SU-DHL-6 (cell line): ENCODE measurements around the gene PLK1.
"Not testable (repeated sequence)": the region's sequence is repeated elsewhere in the genome, so short reads cannot be mapped to it uniquely, and the experiment has no call there.

ENCODE experiments used
- H2AFZ ChIP-seq: fragments of 200-600 bp; sonication (generic); 2 replicates; pipeline ENCODE4 v1.6.1; 2014; ENCODE audit warnings: low read depth, mild to moderate bottlenecking, moderate library complexity, mixed read lengths, antibody characterized with exemption, low read length; ENCODE audit not compliant: severe bottlenecking
- H3F3A ChIP-seq: fragments of 200-600 bp; shearing (Covaris generic); 2 replicates; pipeline ENCODE4 v1.6.0; 2016; ENCODE audit warnings: antibody characterized with exemption, mild to moderate bottlenecking; ENCODE audit not compliant: insufficient read depth
- H3K27ac ChIP-seq: fragments of 200-600 bp; sonication (generic); 2 replicates; pipeline ENCODE4 v1.5.1; 2016; ENCODE audit warnings: low read depth, mild to moderate bottlenecking, low read length, moderate library complexity, mixed read lengths
- H3K27me3 ChIP-seq: fragments of 200-600 bp; sonication (generic), shearing (Covaris generic); 2 replicates; pipeline ENCODE4 v1.6.0; 2014; ENCODE audit warnings: mild to moderate bottlenecking, low read length
- H3K36me3 ChIP-seq: fragments of 200-600 bp; sonication (generic); 2 replicates; pipeline ENCODE4 v1.6.1; 2014; ENCODE audit warnings: mild to moderate bottlenecking, low read length, mixed read lengths
- H3K4me2 ChIP-seq: fragments of 300-600, 200-600 bp; shearing (Covaris generic), sonication (generic); 2 replicates; pipeline ENCODE4 v1.6.0; 2014; ENCODE audit warnings: low read length, low read depth, mild to moderate bottlenecking; ENCODE audit not compliant: poor library complexity, severe bottlenecking
- H3K4me3 ChIP-seq: fragments of 200-600 bp; sonication (generic); 2 replicates; pipeline ENCODE4 v1.5.1; 2014; ENCODE audit warnings: antibody characterized with exemption, low read length, mild to moderate bottlenecking, mixed read lengths; ENCODE audit not compliant: insufficient read depth, poor library complexity, severe bottlenecking
- H3K79me2 ChIP-seq: fragments of 200-600 bp; sonication (generic); 2 replicates; pipeline ENCODE4 v1.6.1; 2014; ENCODE audit warnings: mild to moderate bottlenecking, low read length, moderate library complexity; ENCODE audit not compliant: insufficient read depth
- H3K9ac ChIP-seq: fragments of 200-600 bp; sonication (generic); 2 replicates; pipeline ENCODE4 v1.7.0; 2014; ENCODE audit warnings: mild to moderate bottlenecking, low read length
- H3K9me2 ChIP-seq: fragments of 200-600 bp; sonication (generic); replicated peaks from 2 replicates; pipeline ENCODE4 v1.6.1; 2014; ENCODE audit warnings: low read length; ENCODE audit not compliant: insufficient read depth
- H3K9me3 ChIP-seq: fragments of 200-600 bp; sonication (generic); 2 replicates; pipeline ENCODE4 v1.6.1; 2014; ENCODE audit warnings: low read length, mixed read lengths; ENCODE audit not compliant: insufficient read depth
- H4K20me1 ChIP-seq: fragments of 200-600 bp; sonication (generic); 2 replicates; pipeline ENCODE4 v1.6.1; 2014; ENCODE audit warnings: low read depth, mild to moderate bottlenecking, antibody characterized with exemption, low read length, moderate library complexity, mixed read lengths
- EZH2phosphoT487 ChIP-seq: fragments of 200-600 bp; sonication (generic), shearing (Covaris generic); conservative IDR thresholded peaks from 2 replicates; pipeline ENCODE4 v1.6.1; 2018; ENCODE audit warnings: mild to moderate bottlenecking, antibody characterized with exemption, low read length, moderate library complexity, mixed read lengths
- TF ChIP-seq, protein P1 (sequence below): fragments of 200-600 bp; sonication (generic); IDR thresholded peaks from one replicate; pipeline ENCODE4 v1.5.1; 2017; ENCODE audit warnings: antibody characterized with exemption, mild to moderate bottlenecking, low read length, moderate library complexity; ENCODE audit not compliant: insufficient read depth, poor library complexity, severe bottlenecking

Gene PLK1

DNA sequence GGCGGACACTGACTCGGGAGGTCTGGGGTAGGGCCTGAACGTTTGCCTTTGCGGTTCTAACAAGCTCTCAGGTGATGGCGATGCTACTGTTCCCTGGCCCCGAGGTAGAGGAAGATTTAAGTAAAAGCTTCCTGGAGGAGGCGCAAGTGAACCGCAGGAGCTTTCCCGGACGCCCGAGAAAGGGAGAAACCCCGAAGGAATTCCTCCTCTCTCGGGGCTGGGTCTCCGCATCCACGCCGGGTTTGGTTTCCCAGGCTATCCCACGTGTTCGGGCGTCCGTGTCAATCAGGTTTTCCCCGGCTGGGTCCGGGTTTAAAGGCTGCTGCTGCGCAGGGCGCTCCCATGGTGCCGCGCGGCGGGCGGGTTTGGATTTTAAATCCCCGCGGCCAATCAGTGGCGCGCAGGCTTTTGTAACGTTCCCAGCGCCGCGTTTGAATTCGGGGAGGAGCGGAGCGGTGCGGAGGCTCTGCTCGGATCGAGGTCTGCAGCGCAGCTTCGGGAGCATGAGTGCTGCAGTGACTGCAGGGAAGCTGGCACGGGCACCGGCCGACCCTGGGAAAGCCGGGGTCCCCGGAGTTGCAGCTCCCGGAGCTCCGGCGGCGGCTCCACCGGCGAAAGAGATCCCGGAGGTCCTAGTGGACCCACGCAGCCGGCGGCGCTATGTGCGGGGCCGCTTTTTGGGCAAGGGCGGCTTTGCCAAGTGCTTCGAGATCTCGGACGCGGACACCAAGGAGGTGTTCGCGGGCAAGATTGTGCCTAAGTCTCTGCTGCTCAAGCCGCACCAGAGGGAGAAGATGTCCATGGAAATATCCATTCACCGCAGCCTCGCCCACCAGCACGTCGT, at the start of gene PLK1:
Gene PLK1, plus strand, starts transcription at position 460 of the 844 bp plus-strand sequence. Its CDS starts 44 bp downstream, at position 504.
- H3K9me2 ChIP-seq: no peaks in the 10 kb centered on the region
- no peaks in the 10 kb centered on the region for H3K9me3 ChIP-seq
- H3K4me2 ChIP-seq: peak within 1 kb of the TSS; percentile 69
- no peaks in the 10 kb centered on the region for H4K20me1 ChIP-seq
- TF ChIP-seq, protein P1, sequence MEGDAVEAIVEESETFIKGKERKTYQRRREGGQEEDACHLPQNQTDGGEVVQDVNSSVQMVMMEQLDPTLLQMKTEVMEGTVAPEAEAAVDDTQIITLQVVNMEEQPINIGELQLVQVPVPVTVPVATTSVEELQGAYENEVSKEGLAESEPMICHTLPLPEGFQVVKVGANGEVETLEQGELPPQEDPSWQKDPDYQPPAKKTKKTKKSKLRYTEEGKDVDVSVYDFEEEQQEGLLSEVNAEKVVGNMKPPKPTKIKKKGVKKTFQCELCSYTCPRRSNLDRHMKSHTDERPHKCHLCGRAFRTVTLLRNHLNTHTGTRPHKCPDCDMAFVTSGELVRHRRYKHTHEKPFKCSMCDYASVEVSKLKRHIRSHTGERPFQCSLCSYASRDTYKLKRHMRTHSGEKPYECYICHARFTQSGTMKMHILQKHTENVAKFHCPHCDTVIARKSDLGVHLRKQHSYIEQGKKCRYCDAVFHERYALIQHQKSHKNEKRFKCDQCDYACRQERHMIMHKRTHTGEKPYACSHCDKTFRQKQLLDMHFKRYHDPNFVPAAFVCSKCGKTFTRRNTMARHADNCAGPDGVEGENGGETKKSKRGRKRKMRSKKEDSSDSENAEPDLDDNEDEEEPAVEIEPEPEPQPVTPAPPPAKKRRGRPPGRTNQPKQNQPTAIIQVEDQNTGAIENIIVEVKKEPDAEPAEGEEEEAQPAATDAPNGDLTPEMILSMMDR: peak; percentile 30
- TF ChIP-seq EZH2phosphoT487: no peak
- H3K27me3 ChIP-seq: no peaks in the 10 kb centered on the region
- 0 out of 2 replicates have a peak, but pooled peaks cover 15% of the 10 kb centered on the region for H3K36me3 ChIP-seq
- peak within 1 kb of the TSS; percentile 98 for H3K4me3 ChIP-seq
- H3K27ac ChIP-seq: peak within 1 kb of the TSS; percentile 70
- peaks cover 11% of the 10 kb centered on the region; the same call in 1 of the 2 replicates for H3F3A ChIP-seq
- peak within 1 kb of the TSS; percentile 98 for H3K9ac ChIP-seq
- H3K79me2 ChIP-seq: peaks cover 43% of the 10 kb centered on the region
- H2AFZ ChIP-seq: peak within 1 kb of the TSS; percentile 85

DNA sequence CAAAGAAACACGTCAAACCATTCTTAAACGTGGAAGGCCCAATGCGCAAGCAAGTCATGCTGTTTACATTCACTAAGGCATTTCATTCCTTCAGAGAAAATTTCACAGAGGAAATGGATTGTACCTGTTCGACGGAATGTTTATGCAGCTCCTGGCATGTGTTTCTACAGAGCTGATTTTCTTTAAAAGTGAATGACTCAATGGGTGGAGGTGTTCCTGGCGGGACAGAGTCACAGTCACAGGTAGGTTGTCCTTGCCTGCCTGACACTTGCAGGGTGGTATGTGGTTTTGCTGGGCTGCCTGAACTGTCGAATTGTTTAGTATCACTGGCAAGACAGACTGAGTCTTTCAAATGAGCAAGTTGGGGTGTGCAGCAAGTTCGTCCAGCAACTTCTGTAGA, 49.2 kb upstream of the PLK1 start:
- H3K79me2 ChIP-seq: peaks cover 17% of the 10 kb centered on the region
- H3K9me3 ChIP-seq: no peaks in the 10 kb centered on the region
- TF ChIP-seq, protein P1: no peak
- TF ChIP-seq EZH2phosphoT487: no peak
- H3K4me3 ChIP-seq: no peak overlapping the region
- no peaks in the 10 kb centered on the region for H3K27me3 ChIP-seq
- H2AFZ ChIP-seq: no peak overlapping the region
- no peaks in the 10 kb centered on the region for H4K20me1 ChIP-seq
- no peak overlapping the region for H3K4me2 ChIP-seq
- no peaks in the 10 kb centered on the region for H3F3A ChIP-seq
- no peaks in the 10 kb centered on the region for H3K9me2 ChIP-seq
- H3K9ac ChIP-seq: no peak overlapping the region
- no peak overlapping the region for H3K27ac ChIP-seq
- H3K36me3 ChIP-seq: 0 out of 2 replicates have a peak, but pooled peaks cover 14% of the 10 kb centered on the region

DNA sequence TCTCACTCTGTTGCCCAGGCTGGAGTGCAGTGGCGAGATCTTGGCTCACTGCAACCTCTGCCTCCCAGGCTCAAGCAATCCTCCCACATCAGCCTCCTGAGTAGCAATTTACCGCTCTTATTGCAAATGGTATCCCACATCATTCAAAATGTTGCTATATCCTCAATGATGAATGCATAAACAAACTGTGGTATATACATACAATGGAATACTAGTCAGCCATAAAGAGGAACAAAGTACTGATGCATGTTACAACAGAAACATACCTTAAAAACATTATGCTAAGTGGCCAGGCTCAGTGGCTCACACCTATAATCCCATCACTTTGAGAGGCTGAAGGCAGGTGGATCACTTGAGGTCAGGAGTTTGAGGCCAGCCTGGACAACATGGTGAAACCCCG, 46.8 kb upstream of the PLK1 start:
- not testable (repeated sequence) for H3K4me3 ChIP-seq, H4K20me1 ChIP-seq, H3K9ac ChIP-seq, H3K27me3 ChIP-seq, H3K27ac ChIP-seq, H3K9me3 ChIP-seq, H3K4me2 ChIP-seq, H3F3A ChIP-seq, H2AFZ ChIP-seq, H3K9me2 ChIP-seq
- Histone ChIP-seq H3K36me3 (peaks cover 21% of the 10 kb centered on the region; the same call in 1 of the 2 replicates), H3K79me2 (peaks cover 17% of the 10 kb centered on the region)

DNA sequence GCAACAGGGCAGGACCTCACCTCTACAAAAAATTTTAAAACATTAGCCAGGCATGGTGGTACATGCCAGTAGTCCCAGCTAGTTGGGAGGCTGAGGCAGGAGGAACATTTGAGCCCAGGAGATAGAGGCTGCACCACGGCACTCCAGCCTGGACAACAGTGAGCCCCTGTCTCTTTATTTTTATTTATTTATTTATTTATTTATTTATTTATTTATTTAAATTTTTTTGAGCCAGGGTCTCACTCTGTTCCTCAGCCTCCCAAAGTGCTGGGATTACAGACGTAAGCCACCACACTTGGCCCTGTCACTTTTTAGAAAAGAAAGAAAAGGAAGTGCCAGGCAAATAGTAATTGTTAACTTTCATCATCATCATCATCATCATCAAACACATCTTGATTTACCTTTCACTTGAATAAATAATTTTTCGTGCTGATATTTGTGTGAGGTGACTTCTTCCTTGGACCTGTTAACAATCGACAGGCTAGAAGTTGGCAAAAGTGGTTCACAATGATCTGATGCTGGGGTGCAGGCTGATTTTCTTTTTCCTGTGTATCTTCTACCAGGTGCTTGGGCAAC, 44.1 kb upstream of the PLK1 start:
- peaks cover 11% of the 10 kb centered on the region; the same call in 1 of the 2 replicates for H3K36me3 ChIP-seq
- H2AFZ ChIP-seq: no peak overlapping the region
- H4K20me1 ChIP-seq: no peaks in the 10 kb centered on the region
- no peak overlapping the region for H3K4me3 ChIP-seq
- peaks cover 29% of the 10 kb centered on the region for H3K79me2 ChIP-seq
- no peak overlapping the region for H3K4me2 ChIP-seq
- no peaks in the 10 kb centered on the region for H3K9me2 ChIP-seq
- H3K27ac ChIP-seq: no peak overlapping the region
- H3K27me3 ChIP-seq: no peaks in the 10 kb centered on the region
- no peaks in the 10 kb centered on the region for H3F3A ChIP-seq
- TF ChIP-seq EZH2phosphoT487: no peak
- TF ChIP-seq, protein P1: no peak
- no peaks in the 10 kb centered on the region for H3K9me3 ChIP-seq
- no peak overlapping the region for H3K9ac ChIP-seq
